ENCODE data around the gene TRAF5.

DNA sequence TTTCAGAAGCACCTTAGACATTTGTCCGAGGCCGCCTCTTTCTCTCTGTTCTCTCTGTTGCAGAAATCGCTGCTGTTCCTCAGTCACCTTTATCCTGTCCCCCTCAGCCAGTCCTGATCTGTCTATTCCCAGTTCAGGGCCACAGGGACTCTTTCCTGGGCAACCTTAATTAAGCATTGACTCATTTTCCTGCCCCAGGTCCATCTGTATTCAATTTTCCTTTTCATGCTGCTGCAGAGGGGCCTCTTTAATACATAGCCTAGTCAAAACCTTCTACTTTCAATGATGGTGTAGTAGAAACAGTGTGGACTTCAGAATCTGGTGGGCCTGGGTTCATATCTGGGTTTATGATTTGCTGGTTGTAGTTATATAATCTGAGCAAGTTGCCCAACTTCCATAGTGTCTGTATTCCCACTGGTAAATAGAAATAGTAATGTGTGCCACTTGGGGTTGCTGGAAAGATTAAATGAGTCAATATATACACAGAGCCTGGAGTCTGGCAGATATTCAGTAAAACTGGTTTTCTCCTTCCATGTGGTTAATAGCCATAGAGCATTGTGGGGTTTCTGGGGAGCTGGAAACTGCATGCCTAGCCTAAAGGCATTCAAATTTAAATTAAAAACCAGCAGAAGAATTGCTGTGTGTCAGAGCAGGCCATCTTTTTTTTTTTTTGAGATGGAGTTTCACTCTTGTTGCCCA lies 4.5 kb downstream of the TRAF5 start:
- TF ChIP-seq SP1 (IDR thresholded peaks at IDR 0.05) (no peak), HDGF (IDR thresholded peaks at IDR 0.05; ENCODE audit: borderline replicate concordance) (no peak), FOXK2 (IDR thresholded peaks at IDR 0.05) (no peak), TARDBP (IDR thresholded peaks at IDR 0.05) (no peak), ZNF384 (IDR thresholded peaks at IDR 0.05) (no peak), ELF4 (IDR thresholded peaks at IDR 0.05) (no peak), SUZ12 (IDR thresholded peaks at IDR 0.05) (no peak), CTBP1 (IDR thresholded peaks at IDR 0.05; ENCODE audit: borderline replicate concordance) (no peak), LEF1 (IDR thresholded peaks at IDR 0.05; ENCODE audit: borderline replicate concordance) (no peak), FOXM1 (IDR thresholded peaks at IDR 0.05; ENCODE audit: borderline replicate concordance) (no peak), NFRKB (IDR thresholded peaks at IDR 0.05) (no peak)
- TF ChIP-seq, protein P1, sequence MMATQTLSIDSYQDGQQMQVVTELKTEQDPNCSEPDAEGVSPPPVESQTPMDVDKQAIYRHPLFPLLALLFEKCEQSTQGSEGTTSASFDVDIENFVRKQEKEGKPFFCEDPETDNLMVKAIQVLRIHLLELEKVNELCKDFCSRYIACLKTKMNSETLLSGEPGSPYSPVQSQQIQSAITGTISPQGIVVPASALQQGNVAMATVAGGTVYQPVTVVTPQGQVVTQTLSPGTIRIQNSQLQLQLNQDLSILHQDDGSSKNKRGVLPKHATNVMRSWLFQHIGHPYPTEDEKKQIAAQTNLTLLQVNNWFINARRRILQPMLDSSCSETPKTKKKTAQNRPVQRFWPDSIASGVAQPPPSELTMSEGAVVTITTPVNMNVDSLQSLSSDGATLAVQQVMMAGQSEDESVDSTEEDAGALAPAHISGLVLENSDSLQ (IDR thresholded peaks at IDR 0.05): no peak

Measured in HEK293T (cell line).